GM12891 (cell line): ENCODE measurements around the gene SLC50A1.

Source experiments
- POLR2A ChIP-seq: IDR thresholded peaks from 2 replicates; pipeline ENCODE4 v1.6.1; 2011; ENCODE audit warnings: low read depth, low read length, control low read depth
- POLR2AphosphoS5 ChIP-seq: IDR thresholded peaks from 2 replicates; pipeline ENCODE4 v1.6.1; 2011; ENCODE audit warnings: low read depth, low read length, control low read depth
- SPI1 ChIP-seq: IDR thresholded peaks from 2 replicates; pipeline ENCODE4 v1.6.1; 2011; ENCODE audit warnings: low read depth, low read length, control low read depth
- TAF1 ChIP-seq: IDR thresholded peaks from 2 replicates; pipeline ENCODE4 v1.6.1; 2011; ENCODE audit warnings: low read depth, low read length, control low read depth

GRCh38 chr1:155188268-155188667 is 52.6 kb downstream of the SLC50A1 start:
- no peak for TF ChIP-seq POLR2A
- no peak for TF ChIP-seq POLR2AphosphoS5
- no peak for TF ChIP-seq TAF1
- no peak for TF ChIP-seq SPI1
